Osteoblast (primary cell): ENCODE data around the gene C3orf52. TPM values are rescaled to one million over a fixed set of nuclear protein-coding genes. Genes with fewer than 3 reads are reported as not detected.

ENCODE experiments used
- DNase-seq: peaks from one replicate; pipeline ENCODE4 v3.0.0; 2011; ENCODE audit warnings: low spot score, mixed read lengths; ENCODE audit not compliant: insufficient read length; ENCODE audit errors: missing footprints
- H2AFZ ChIP-seq: 2 replicates; pipeline ENCODE4 v1.6.0; 2011; ENCODE audit warnings: mild to moderate bottlenecking, low read length
- H3K27ac ChIP-seq: 2 replicates; pipeline ENCODE4 v1.5.1; 2011; ENCODE audit warnings: mild to moderate bottlenecking, low read depth, low read length, moderate library complexity
- H3K27me3 ChIP-seq: 2 replicates; pipeline ENCODE4 v1.6.0; 2012; ENCODE audit warnings: mild to moderate bottlenecking, control low read depth, inconsistent platforms, low read length, moderate library complexity; ENCODE audit not compliant: insufficient read depth
- H3K36me3 ChIP-seq: 2 replicates; pipeline ENCODE4 v1.5.1; 2011; ENCODE audit warnings: mild to moderate bottlenecking, low read length, control low read depth, moderate library complexity; ENCODE audit not compliant: insufficient read depth
- H3K4me1 ChIP-seq: 2 replicates; pipeline ENCODE4 v1.5.1; 2011; ENCODE audit warnings: mild to moderate bottlenecking, low read length, control low read depth, moderate library complexity; ENCODE audit not compliant: insufficient read depth
- H3K4me2 ChIP-seq: 2 replicates; pipeline ENCODE4 v1.6.0; 2011; ENCODE audit warnings: mild to moderate bottlenecking, low read length; ENCODE audit not compliant: insufficient read depth
- H3K4me3 ChIP-seq: fragments of 200-600 bp; sonication (generic); 3 replicates; pipeline ENCODE4 v1.5.1; 2012; ENCODE audit warnings: mild to moderate bottlenecking, low read length, inconsistent platforms; ENCODE audit not compliant: insufficient read depth
- H3K79me2 ChIP-seq: 2 replicates; pipeline ENCODE4 v1.6.0; 2012; ENCODE audit warnings: mild to moderate bottlenecking, low read length, control low read depth, inconsistent platforms; ENCODE audit not compliant: insufficient read depth
- H3K9me3 ChIP-seq: 2 replicates; pipeline ENCODE4 v1.5.1; 2011; ENCODE audit warnings: low read depth, low read length, control low read depth
- H4K20me1 ChIP-seq: 2 replicates; pipeline ENCODE4 v1.6.0; 2012; ENCODE audit warnings: mild to moderate bottlenecking, low read length, control low read depth; ENCODE audit not compliant: insufficient read depth
- CTCF ChIP-seq: IDR thresholded peaks from 2 replicates; pipeline ENCODE4 v1.5.1; 2011; ENCODE audit warnings: mild to moderate bottlenecking, low read depth, low read length, moderate library complexity; ENCODE audit errors: extremely low read depth
- total RNA-seq: library from RNA; depleted of rRNA; stranded (reverse); fragments of >200 nt; gene quantifications from 2 replicates; pipeline ENCODE4 v1.2.3, GENCODE V29; 2012

The C3orf52 gene
- total RNA-seq, 1 donor: 4.0 TPM

DNA sequence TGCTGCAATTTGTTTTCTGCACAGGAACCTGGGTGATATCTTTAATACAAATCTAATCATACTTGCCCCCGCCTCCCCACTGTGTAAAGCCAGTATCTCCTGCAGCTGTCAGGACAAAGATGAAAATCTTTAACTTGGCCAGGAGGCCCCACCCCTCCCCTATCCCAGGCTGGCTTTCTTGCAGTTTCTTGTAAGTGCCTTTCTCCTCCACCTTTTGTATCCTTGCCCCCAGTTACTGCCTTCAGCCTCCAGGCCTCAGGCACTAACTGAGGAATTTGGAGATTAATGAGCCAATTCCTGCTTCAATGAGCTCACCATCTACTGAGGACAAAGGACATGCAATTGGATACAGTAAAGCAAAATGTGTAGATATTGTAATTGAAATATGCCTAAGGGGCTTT, 40.3 kb downstream of the C3orf52 start:
- peak overlapping the region; percentile 38 for H3K4me2 ChIP-seq
- no peak for TF ChIP-seq CTCF
- H3K4me3 ChIP-seq: no peak overlapping the region

GRCh38 chr3:112127522-112128494, 41.6 kb downstream of the C3orf52 start:
- Histone ChIP-seq H2AFZ (no peak overlapping the region), H3K4me2 (no peak overlapping the region), H3K36me3 (no peaks in the 10 kb centered on the region), H3K4me1 (no peaks in the 10 kb centered on the region), H3K27me3 (no peaks in the 10 kb centered on the region), H4K20me1 (no peaks in the 10 kb centered on the region), H3K27ac (no peak overlapping the region), H3K79me2 (no peaks in the 10 kb centered on the region), H3K9me3 (no peaks in the 10 kb centered on the region), H3K4me3 (no peak overlapping the region)
- TF ChIP-seq CTCF: no peak
- DNase-seq: no peak

More for the DNA sequence above, 40.3 kb downstream of the C3orf52 start:
- H3K79me2 ChIP-seq: no peaks in the 10 kb centered on the region
- peak overlapping the region; percentile 76 for H2AFZ ChIP-seq
- H3K9me3 ChIP-seq: no peaks in the 10 kb centered on the region
- no peaks in the 10 kb centered on the region for H3K4me1 ChIP-seq
- H4K20me1 ChIP-seq: no peaks in the 10 kb centered on the region
- DNase-seq: no peak
- H3K27ac ChIP-seq: no peak overlapping the region
- no peaks in the 10 kb centered on the region for H3K36me3 ChIP-seq
- H3K27me3 ChIP-seq: no peaks in the 10 kb centered on the region

GRCh38 chr3:112128843-112129727, 42.9 kb downstream of the C3orf52 start:
- no peak overlapping the region for H3K27ac ChIP-seq
- no peak for TF ChIP-seq CTCF
- no peak for DNase-seq

More at GRCh38 chr3:112128843-112129727, 42.9 kb downstream of the C3orf52 start:
- H3K9me3 ChIP-seq: no peaks in the 10 kb centered on the region
- H2AFZ ChIP-seq: no peak overlapping the region
- H4K20me1 ChIP-seq: no peaks in the 10 kb centered on the region
- no peak overlapping the region for H3K4me2 ChIP-seq
- no peak overlapping the region for H3K4me3 ChIP-seq
- H3K27me3 ChIP-seq: no peaks in the 10 kb centered on the region
- no peaks in the 10 kb centered on the region for H3K36me3 ChIP-seq
- H3K79me2 ChIP-seq: no peaks in the 10 kb centered on the region
- no peaks in the 10 kb centered on the region for H3K4me1 ChIP-seq
